ENCODE results near the gene FIG4. TPM values are rescaled to one million over a fixed set of nuclear protein-coding genes. Genes with fewer than 3 reads are reported as not detected.
"Not testable (repeated sequence)": the region's sequence is repeated elsewhere in the genome, so short reads cannot be mapped to it uniquely, and the experiment has no call there.

The FIG4 gene
- total RNA-seq, 2 experiments from 2014 or later, result 13.1 to 14.3 TPM

- intact Hi-C loops (cut with micrococcal nuclease), result loop anchor here (5.0 kb wide), 1 partner anchor 174 kb away; no protein-coding TSS in a partner anchor
- CTCF ChIA-PET, result interaction anchor here (0.7 to 6.8 kb wide), 8 partner anchors 10 to 689 kb away, joined by 3 to 143 read pairs (median 4); partner anchors contain the start of genes AK9 and FIG4
These were observed 10.1 kb downstream of the FIG4 start for GRCh38 chr6:109701221-109701620.

GRCh38 chr6:109701774-109702173, 10.7 kb downstream of the FIG4 start:
- ChIA-PET CTCF (interaction anchor here (0.7 to 6.8 kb wide), 7 partner anchors 10 to 689 kb away, joined by 3 to 143 read pairs (median 7); partner anchors contain the start of genes AK9 and FIG4), POLR2A (no interaction called here)
- TF ChIP-seq CTCF (IDR thresholded peaks at IDR 0.05), result no peak
- no peak overlapping the region for H3K4me3 Mint-ChIP-seq
- intact Hi-C loops (cut with micrococcal nuclease), result loop anchor here (5.0 kb wide), 1 partner anchor 174 kb away; no protein-coding TSS in a partner anchor
- H3K27ac Mint-ChIP-seq, result no peak overlapping the region
- H3K27me3 Mint-ChIP-seq, result no peaks in the 10 kb centered on the region
- H3K36me3 Mint-ChIP-seq (ENCODE audit: low read depth), result no peaks in the 10 kb centered on the region
- ATAC-seq (no peak), DNase-seq (no peak)
- peaks cover 14% of the 10 kb centered on the region for H3K4me1 Mint-ChIP-seq (ENCODE audit: low read depth)
- H3K9me3 Mint-ChIP-seq, result no peaks in the 10 kb centered on the region

More at GRCh38 chr6:109701221-109701620, 10.1 kb downstream of the FIG4 start:
- ATAC-seq (no peak), DNase-seq (no peak)
- H3K9me3 Mint-ChIP-seq, result peaks cover 2% of the 10 kb centered on the region
- H3K27ac Mint-ChIP-seq, result no peak overlapping the region
- H3K36me3 Mint-ChIP-seq (ENCODE audit: low read depth), result peaks cover 3% of the 10 kb centered on the region
- no peaks in the 10 kb centered on the region for H3K27me3 Mint-ChIP-seq
- peaks cover 8% of the 10 kb centered on the region for H3K4me1 Mint-ChIP-seq (ENCODE audit: low read depth)
- no peak overlapping the region for H3K4me3 Mint-ChIP-seq
- POLR2A ChIA-PET, result no interaction called here
- no peak for TF ChIP-seq CTCF (IDR thresholded peaks at IDR 0.05)

- intact Hi-C loops (cut with micrococcal nuclease), result loop anchor here (5.0 kb wide), 1 partner anchor 175 kb away; no protein-coding TSS in a partner anchor
- no peaks in the 10 kb centered on the region for H3K27me3 Mint-ChIP-seq
- DNase-seq (no peak), ATAC-seq (no peak)
- no peak overlapping the region for H3K4me3 Mint-ChIP-seq
- no peak for TF ChIP-seq CTCF (IDR thresholded peaks at IDR 0.05)
- ChIA-PET POLR2A (no interaction called here), CTCF (interaction anchor here (0.7 to 6.8 kb wide), 4 partner anchors 13 to 688 kb away, joined by 3 to 143 read pairs (median 18); no protein-coding TSS in a partner anchor)
- H3K4me1 Mint-ChIP-seq (ENCODE audit: low read depth), result peaks cover 14% of the 10 kb centered on the region
- no peaks in the 10 kb centered on the region for H3K36me3 Mint-ChIP-seq (ENCODE audit: low read depth)
- no peak overlapping the region for H3K27ac Mint-ChIP-seq
- no peaks in the 10 kb centered on the region for H3K9me3 Mint-ChIP-seq
These were observed 11.7 kb downstream of the FIG4 start for GRCh38 chr6:109702791-109703190.

GRCh38 chr6:109705258-109705657, 14.2 kb downstream of the FIG4 start:
- Mint-ChIP-seq H3K27me3 (no peaks in the 10 kb centered on the region), H3K4me3 (no peak overlapping the region), H3K9me3 (peaks cover 10% of the 10 kb centered on the region), H3K27ac (no peak overlapping the region), H3K36me3 (ENCODE audit: low read depth) (peaks cover 13% of the 10 kb centered on the region), H3K4me1 (ENCODE audit: low read depth) (peaks cover 15% of the 10 kb centered on the region)
- peak; percentile 98 for ATAC-seq
- intact Hi-C loops (cut with micrococcal nuclease), result loop anchor here (1.0 kb wide), 2 partner anchors 334 to 685 kb away; no protein-coding TSS in a partner anchor
- ChIA-PET CTCF (interaction anchor here (0.6 to 6.8 kb wide), 16 partner anchors 9 to 695 kb away, joined by 3 to 143 read pairs (median 3); partner anchors contain the start of genes AK9 and FIG4), POLR2A (no interaction called here)
- peak; percentile 99 for TF ChIP-seq CTCF (IDR thresholded peaks at IDR 0.05)
- peak; percentile 90 for DNase-seq

- intact Hi-C loops (cut with micrococcal nuclease), result no loop called here
- ATAC-seq, result no peak
- CTCF ChIA-PET, result interaction anchor here (0.9 kb wide), 1 partner anchor 334 kb away, joined by 5 read pairs; no protein-coding TSS in a partner anchor
- POLR2A ChIA-PET, result no interaction called here
- TF ChIP-seq CTCF (IDR thresholded peaks at IDR 0.05), result no peak
- Mint-ChIP-seq H3K4me3 (no peak overlapping the region), H3K27me3 (no peaks in the 10 kb centered on the region), H3K4me1 (ENCODE audit: low read depth) (peaks cover 16% of the 10 kb centered on the region), H3K9me3 (peaks cover 10% of the 10 kb centered on the region), H3K27ac (peak overlapping the region; percentile 8), H3K36me3 (ENCODE audit: low read depth) (peaks cover 13% of the 10 kb centered on the region)
- DNase-seq, result no peak
These were observed 15.4 kb downstream of the FIG4 start for GRCh38 chr6:109706513-109706912.

GRCh38 chr6:109708099-109708498, 17.0 kb downstream of the FIG4 start:
- DNase-seq; H3K9me3 Mint-ChIP-seq; H3K27me3 Mint-ChIP-seq; ATAC-seq; H3K4me3 Mint-ChIP-seq; H3K27ac Mint-ChIP-seq; POLR2A ChIA-PET; intact Hi-C loops (cut with micrococcal nuclease): not testable (repeated sequence)
- H3K36me3 Mint-ChIP-seq (ENCODE audit: low read depth), result peaks cover 13% of the 10 kb centered on the region
- H3K4me1 Mint-ChIP-seq (ENCODE audit: low read depth), result peaks cover 24% of the 10 kb centered on the region
- CTCF ChIA-PET, result interaction anchor here (5.4 kb wide), 1 partner anchor 332 kb away, joined by 29 read pairs; no protein-coding TSS in a partner anchor

Data from activated CD8-positive, alpha-beta T cell treated with anti-CD3 and anti-CD28 coated beads for 36 hours (primary cell).